ENCODE results near the gene CBL.

The CBL gene

DNA sequence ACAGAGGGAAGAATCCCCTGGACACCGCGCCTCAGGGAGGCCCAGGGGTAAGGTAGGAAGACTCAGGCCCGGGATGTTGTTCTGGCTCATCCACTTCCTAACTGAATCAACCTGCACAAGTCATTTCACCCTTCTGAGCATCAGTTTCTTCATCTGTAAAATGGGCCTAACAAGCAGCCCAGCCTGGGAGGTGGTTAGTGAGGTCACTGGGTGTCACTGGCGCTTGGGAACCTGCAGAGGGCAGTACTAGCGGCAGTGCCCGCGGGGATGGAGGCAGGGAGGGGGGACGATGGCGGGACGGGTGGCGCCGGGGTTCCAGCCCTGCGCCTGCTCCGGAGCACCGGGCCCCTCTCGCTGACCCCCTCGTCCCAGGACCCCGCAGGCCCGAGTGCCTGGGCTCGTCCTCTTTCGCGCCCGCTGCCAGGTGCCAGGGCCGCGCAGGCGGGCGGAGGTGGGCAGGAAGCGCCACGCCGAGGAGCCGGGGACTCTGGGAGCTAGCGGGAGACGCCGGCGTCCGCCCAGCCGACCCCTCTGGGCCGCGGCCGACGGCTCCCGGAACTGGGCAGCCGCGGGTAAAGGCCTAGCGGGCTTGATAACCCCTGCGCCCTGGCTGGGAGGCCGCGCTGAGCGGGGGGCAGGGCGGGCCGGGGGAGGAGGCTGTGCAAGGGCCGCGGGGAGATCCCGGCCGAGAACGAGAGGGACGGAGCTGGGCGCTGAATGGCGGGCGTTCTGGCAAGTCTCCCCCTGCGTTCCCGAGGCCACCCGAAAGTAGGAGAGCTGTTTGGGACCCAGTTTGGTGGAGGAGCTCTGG lies 37.5 kb upstream of the CBL start, which contains the start of gene NLRX1 (continued):
- TF ChIP-seq BCL6B (tag by site-specific recombination; IDR thresholded peaks at IDR 0.05): no peak
- TF ChIP-seq MYNN (tag by site-specific recombination; IDR thresholded peaks at IDR 0.05; ENCODE audit: borderline replicate concordance): no peak
- peak; percentile 58; the same call in 1 of the 2 replicates for TF ChIP-seq ZNF423 (tag by site-specific recombination; IDR thresholded peaks at IDR 0.05)
- TF ChIP-seq ZNF350 (tag by site-specific recombination; IDR thresholded peaks at IDR 0.05): no peak
- TF ChIP-seq YY2 (tag by site-specific recombination; IDR thresholded peaks at IDR 0.05): peak; percentile 63
- peak; percentile 78 for TF ChIP-seq GLIS2 (tag by site-specific recombination; IDR thresholded peaks at IDR 0.05)
- peak; percentile 56; the same call in 1 of the 2 replicates for TF ChIP-seq ZBTB20 (tag by site-specific recombination; IDR thresholded peaks at IDR 0.05)
- no peak for TF ChIP-seq ZNF626 (tag by site-specific recombination; IDR thresholded peaks at IDR 0.05)
- peak; percentile 75 for TF ChIP-seq KLF8 (tag by site-specific recombination; IDR thresholded peaks at IDR 0.05)
- TF ChIP-seq, protein P1, sequence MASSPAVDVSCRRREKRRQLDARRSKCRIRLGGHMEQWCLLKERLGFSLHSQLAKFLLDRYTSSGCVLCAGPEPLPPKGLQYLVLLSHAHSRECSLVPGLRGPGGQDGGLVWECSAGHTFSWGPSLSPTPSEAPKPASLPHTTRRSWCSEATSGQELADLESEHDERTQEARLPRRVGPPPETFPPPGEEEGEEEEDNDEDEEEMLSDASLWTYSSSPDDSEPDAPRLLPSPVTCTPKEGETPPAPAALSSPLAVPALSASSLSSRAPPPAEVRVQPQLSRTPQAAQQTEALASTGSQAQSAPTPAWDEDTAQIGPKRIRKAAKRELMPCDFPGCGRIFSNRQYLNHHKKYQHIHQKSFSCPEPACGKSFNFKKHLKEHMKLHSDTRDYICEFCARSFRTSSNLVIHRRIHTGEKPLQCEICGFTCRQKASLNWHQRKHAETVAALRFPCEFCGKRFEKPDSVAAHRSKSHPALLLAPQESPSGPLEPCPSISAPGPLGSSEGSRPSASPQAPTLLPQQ (tag by site-specific recombination; IDR thresholded peaks at IDR 0.05): peak; percentile 48
- TF ChIP-seq ZNF146 (tag by site-specific recombination; IDR thresholded peaks at IDR 0.05): no peak
- peak; percentile 55; the same call in 1 of the 2 replicates for TF ChIP-seq ZNF664 (tag by site-specific recombination; IDR thresholded peaks at IDR 0.05)
- TF ChIP-seq KLF10 (tag by site-specific recombination; IDR thresholded peaks at IDR 0.05): 0 out of 2 replicates have a peak, but pooled peaks have one; percentile 34
- TF ChIP-seq ZNF37A (tag by site-specific recombination; IDR thresholded peaks at IDR 0.05): no peak
- 0 out of 2 replicates have a peak, but pooled peaks have one; percentile 36 for TF ChIP-seq ZBTB48 (tag by site-specific recombination; IDR thresholded peaks at IDR 0.05)
- TF ChIP-seq PRDM6 (tag by site-specific recombination; IDR thresholded peaks at IDR 0.05): no peak
- no peak for TF ChIP-seq ZNF596 (tag by site-specific recombination; IDR thresholded peaks at IDR 0.05)
- peak; percentile 22; the same call in 1 of the 2 replicates for TF ChIP-seq ZNF341 (tag by site-specific recombination; IDR thresholded peaks at IDR 0.05; ENCODE audit: low read depth)
- peak; percentile 50; the same call in 1 of the 2 replicates for TF ChIP-seq KLF7 (tag by site-specific recombination; IDR thresholded peaks at IDR 0.05; ENCODE audit: borderline replicate concordance)
- TF ChIP-seq ZNF19 (tag by site-specific recombination; IDR thresholded peaks at IDR 0.05; ENCODE audit: low read depth): no peak
- TF ChIP-seq ZNF155 (tag by site-specific recombination; IDR thresholded peaks at IDR 0.05): no peak
- no peak for TF ChIP-seq ZNF140 (tag by site-specific recombination; IDR thresholded peaks at IDR 0.05)
- TF ChIP-seq ZNF777 (tag by site-specific recombination; IDR thresholded peaks at IDR 0.05; ENCODE audit: borderline replicate concordance): no peak
- 0 out of 2 replicates have a peak, but pooled peaks have one; percentile 59 for TF ChIP-seq ZFP37 (tag by site-specific recombination; IDR thresholded peaks at IDR 0.05)
- no peak for TF ChIP-seq ZNF223 (tag by site-specific recombination; IDR thresholded peaks at IDR 0.05)
- peak; percentile 57; the same call in 1 of the 2 replicates for TF ChIP-seq ZNF561 (tag by site-specific recombination; IDR thresholded peaks at IDR 0.05; ENCODE audit: borderline replicate concordance)
- TF ChIP-seq PRDM4 (tag by site-specific recombination; IDR thresholded peaks at IDR 0.05): peak; percentile 45; the same call in 1 of the 2 replicates
- no peak for TF ChIP-seq ZNF23 (tag by site-specific recombination; IDR thresholded peaks at IDR 0.05; ENCODE audit: borderline replicate concordance)
- TF ChIP-seq ZNF473 (tag by site-specific recombination; IDR thresholded peaks at IDR 0.05): no peak
- TF ChIP-seq ZSCAN23 (tag by site-specific recombination; IDR thresholded peaks at IDR 0.05): 0 out of 2 replicates have a peak, but pooled peaks have one; percentile 52
- TF ChIP-seq ZNF837 (tag by site-specific recombination; IDR thresholded peaks at IDR 0.05): no peak
- TF ChIP-seq SP3 (tag by site-specific recombination; IDR thresholded peaks at IDR 0.05): 0 out of 2 replicates have a peak, but pooled peaks have one; percentile 19
